ENCODE measurements around the gene MAGEF1.

The MAGEF1 gene

DNA sequence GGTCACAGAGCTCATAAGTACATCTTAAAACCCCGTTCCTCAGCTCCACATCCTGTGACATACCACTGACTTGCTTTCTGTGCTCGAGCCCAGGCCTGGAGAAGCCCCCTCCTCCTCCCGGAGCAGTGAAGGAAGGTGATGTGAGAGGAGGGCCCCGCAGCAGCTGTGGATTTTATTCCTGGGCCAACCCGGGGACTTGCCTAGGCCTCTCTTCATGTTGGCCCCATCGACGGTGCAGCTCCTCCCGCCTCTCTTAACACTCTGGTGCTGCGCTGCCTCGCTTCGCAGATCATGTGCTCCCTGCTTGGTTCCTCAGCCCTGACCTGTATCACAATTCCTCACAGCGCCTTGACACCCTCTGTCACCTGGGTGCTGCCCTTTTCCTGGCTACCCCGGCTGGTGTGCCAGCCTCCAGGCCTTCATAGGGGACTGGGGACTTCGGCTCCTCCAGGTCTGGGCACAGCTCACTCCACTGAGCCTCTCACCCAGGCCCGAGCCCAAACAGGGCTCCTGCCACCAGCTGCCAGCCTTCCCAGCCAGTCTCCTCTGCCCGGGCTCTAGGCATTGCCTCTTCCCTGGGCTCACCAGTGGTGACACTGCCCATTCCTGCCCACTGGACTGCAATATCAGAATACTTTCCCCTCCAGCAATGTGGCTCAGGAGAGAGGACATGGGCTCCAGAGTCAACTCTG is 21.5 kb downstream of the MAGEF1 start:
- DNase-seq (ENCODE audit: low read depth) = no peak

DNA sequence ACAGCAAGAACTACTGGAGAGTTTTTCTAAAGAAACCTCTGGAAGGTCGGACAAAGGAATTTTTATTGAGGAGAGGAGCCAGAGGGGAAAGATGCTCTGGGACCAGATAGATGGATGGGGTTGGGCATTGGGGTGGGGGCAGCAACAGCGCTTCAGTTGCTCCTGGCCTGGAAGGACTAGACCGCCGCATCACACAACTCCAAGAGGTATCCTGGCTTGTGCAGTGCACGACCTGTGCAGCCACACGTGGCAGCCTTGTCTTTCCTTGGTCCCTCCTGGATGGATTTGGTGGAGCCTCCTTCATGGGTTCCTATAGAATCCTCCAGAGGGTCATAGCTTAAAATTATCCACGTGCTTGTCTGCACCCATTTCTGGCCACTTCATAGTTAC is 23.0 kb downstream of the MAGEF1 start:
- no peak for DNase-seq (ENCODE audit: low read depth)

DNA sequence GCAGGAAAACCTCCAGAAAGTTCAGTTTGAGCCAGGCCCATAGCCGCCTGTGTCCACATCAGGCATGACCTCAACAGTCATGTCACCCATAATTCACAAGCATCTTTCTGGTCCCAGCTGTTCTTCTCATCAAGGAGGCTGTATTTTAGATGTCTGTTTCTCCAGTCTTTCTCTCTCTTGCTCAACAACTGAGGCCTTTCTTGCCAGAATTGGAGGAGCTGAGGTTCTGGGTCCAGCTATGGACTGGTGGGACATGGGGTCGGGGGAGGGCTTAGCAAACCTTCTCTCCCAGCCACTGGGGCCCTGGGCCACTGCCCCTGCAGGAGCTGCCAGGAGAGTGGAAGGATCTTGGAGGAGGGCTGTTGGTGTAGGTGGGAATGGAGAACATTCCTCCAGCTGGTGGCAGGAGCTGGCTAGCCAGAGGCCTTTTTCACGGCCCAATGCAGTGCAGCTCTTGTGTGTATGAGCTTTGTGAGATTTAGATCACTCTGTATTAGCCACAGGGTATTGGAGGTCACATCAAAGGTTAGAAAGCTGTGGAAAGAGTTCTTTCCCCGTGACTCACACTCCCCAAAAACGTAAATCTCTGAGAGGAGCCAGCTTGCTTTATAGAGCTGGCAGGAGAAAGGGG is 23.5 kb downstream of the MAGEF1 start:
- DNase-seq (ENCODE audit: low read depth) = peak; percentile 61

DNA sequence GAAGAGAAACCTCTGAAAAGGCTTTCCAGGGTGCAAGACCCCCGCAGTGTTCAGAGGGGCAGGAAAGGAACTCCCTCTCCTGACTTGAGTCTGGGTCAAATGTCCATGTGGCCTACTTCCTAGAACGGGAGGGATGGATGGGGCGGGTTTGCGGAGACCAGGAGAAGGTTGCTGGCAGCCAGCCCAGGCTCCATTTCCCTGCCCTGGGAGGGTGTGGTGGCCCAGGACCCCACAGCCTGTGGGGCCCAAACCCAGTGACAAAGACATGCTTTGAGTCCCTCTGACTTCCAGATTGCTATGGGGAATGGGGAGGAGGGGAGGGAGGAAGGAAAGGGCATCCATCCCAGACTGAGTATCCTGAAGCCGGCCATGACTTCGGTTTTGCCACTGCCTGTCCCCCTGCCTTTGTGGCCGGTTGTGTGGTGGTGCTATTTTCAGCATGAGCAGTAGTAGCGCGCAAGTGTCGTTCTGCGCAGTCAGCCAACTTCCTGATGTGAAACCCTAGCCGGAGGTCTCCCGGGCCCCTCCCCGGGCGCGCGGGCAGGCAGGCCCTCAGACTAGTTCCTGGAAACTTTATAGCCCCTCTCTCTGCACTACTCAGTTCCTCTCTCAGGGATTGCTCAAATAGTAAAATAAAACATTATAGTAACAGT is 24.4 kb downstream of the MAGEF1 start:
- DNase-seq (ENCODE audit: low read depth) = no peak

DNA sequence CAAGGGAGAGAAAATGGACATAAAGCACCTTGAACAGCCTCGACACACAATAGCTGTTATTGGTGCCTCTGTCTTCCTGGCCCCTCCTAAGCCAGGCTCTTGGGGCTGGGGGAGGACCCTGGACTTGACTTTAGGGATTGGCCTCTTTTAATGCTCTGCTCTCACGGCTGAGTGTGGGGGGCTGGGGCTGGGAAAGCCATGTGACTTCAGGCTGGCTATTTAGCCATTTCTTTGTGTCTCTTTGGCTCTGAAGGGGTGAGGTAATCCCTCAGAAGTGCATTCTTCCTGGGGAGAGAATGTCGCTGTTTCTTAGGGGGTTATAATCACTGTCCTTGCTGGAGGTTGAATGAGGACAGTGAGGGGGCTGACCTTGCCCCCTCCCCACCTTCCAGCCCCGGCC is 26.2 kb downstream of the MAGEF1 start:
- DNase-seq (ENCODE audit: low read depth) = no peak

DNA sequence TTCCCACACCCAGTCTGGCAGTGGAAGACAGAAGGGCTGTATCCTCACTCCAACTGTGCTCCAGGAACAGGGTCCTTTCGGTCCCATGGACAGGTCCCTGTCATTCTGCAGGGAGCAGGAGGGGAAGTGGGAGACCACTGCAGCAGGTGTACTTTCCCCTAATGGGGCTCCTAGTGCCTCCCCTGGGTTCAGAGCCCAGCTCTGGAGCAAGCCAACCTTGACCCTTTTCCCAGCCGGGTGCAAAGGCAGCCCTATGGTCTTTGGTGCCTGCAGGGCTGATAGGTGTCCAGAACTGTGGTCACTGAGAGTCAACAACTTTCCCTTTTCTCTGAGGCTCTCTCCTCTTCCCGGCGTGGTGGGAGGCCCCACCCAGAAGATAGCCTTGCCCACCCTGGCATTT is 26.8 kb downstream of the MAGEF1 start:
- no peak for DNase-seq (ENCODE audit: low read depth)

DNA sequence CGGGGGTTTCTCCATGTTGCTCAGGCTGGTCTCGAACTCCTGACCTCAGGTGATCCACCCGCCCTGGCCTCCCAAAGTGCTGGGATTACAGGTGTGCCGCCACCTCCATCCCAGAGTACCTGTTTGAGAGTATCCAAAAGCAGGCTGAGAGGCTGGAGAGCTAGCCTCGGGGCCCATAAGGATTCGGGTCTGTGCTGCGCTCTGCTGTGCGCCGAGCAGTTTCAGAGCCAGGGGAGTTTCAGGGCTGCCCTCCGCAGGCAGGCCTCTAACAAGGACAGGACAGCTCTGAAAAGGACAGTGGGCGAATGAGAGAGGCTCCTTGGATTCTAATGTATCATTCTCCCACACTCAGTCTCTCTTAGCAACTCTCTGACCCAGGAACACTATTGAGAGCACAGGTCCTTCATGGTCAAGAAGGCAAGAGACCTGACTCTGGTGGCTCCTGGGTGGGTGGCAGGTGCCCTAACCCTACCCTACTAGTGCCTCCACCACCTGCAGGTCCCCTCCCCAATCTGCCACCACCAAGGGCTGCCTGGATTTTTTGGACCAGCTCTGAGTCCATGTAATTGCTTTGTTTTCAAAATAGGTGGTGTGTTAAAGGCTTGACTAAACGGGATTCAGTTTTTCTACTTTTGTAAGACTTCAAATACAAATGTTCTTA is 27.8 kb downstream of the MAGEF1 start:
- no peak for DNase-seq (ENCODE audit: low read depth)

DNA sequence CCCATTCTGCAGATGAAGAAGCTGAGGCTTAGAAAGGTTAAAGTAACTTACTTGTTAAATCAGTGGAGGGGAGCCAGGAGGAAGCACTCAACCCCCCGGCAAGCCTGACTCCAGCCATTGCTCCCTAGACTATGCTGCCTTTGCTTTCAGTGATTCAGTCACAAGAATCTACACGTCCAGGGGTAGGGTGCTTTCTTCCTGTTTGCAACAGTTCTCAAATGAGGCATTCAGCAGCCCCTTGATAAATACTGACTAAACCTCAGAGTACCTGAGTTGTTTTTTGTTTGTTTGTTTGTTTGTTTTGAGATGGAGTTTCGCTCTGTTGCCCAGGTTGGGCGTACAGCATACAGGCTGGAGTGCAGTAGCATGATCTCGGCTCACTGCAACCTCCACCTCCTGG is 28.6 kb downstream of the MAGEF1 start:
- DNase-seq (ENCODE audit: low read depth) = no peak

DNA sequence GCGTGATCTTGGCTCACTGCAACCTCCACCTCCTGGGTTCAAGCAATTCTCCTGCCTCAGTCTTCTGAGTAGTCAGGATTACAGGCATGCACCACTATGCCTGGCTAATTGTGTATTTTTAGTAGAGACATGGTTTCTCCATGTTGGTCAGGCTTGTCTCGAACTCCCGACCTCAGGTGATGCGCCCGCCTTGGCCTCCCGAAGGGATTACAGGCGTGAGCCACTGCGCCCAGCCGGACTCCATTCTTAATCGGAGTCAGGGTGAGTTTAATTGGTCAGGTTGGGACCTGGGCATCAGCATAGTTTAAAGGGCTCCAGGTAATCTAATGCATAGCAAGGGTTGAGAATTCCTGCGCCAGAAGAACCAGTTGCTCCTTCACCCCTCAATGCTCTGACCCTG is 29.2 kb downstream of the MAGEF1 start:
- no peak for DNase-seq (ENCODE audit: low read depth)

DNA sequence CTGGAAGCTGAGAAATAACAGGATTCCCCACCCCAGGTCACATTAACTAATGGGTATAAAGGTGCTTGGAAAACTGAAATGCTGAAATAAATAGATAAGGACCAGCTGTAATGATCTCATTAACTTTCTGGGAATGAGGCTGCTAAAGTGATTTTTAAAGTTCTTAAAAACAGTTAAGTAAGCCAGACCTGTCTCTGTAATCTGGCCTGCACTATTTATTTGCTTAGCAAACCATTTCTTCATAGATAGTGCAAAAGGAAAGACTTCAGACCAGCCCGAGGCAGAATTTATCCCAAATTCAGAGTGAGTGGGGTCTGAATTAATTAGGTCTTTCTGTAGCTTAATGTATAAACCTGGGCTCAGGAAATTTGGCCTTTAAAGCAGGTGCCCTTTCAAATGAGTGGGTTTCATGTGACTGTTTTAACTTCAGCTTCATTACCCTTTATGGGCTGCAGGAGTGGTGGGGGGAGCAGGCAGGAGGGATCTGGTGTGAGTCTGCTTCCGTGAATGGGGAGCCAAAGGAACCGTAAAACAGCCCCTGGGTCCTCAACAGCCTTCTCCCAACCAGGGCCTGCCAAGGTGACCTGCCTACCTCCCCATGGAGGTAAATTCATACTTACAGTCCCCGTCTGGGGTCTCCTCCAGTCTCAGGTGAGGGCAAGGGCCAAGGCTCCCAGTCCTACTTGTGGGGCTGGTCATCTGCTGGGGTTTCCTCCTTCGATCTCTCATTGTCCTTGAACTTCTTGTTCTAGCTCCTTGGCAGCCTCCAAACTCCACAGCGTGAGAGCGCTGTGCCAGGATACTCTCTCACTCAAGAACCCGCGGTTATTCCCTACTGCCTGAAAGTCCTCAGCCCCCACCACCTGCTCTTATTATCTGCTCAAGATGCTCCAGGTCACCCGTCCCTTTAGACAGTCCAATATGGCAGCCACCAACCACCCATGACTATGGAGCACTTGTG is 31.2 kb downstream of the MAGEF1 start:
- DNase-seq (ENCODE audit: low read depth) = no peak

DNA sequence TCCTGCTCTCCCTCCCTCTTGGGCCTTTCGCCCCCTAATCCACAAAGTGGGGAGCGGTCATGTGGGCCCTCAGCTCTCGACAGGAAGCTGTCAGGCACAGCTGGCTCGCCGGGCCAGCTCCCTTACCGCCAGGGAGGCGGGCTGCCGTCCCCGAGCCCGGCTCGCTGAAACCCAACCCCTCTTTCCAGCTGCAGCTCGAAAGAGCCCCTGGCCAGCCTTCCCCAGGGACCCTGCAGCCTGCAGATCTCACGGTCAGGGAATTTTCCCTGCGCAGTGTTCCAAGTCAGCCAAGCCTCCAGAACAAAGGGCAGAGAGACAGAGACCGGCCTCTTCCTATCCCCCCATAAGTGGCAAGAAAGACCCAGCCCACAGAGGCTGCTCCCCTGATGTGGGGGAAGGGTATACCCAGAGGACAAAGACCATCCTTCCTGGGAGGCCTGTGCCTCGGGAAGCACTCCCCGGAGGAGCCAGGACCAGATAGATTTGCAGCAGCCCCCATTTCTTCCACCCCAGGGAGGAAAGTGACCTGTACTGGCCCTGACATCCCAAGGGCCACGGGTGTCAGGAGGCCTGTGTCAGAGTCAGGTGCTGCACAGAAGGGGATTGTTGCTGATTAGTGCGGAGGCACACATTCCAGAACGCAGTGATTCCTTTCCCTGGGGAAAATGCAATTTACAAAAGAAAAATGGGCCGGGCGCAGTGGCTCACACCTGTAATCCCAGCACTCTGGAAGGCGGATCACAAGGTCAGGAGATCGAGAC is 32.6 kb downstream of the MAGEF1 start:
- no peak for DNase-seq (ENCODE audit: low read depth)

DNA sequence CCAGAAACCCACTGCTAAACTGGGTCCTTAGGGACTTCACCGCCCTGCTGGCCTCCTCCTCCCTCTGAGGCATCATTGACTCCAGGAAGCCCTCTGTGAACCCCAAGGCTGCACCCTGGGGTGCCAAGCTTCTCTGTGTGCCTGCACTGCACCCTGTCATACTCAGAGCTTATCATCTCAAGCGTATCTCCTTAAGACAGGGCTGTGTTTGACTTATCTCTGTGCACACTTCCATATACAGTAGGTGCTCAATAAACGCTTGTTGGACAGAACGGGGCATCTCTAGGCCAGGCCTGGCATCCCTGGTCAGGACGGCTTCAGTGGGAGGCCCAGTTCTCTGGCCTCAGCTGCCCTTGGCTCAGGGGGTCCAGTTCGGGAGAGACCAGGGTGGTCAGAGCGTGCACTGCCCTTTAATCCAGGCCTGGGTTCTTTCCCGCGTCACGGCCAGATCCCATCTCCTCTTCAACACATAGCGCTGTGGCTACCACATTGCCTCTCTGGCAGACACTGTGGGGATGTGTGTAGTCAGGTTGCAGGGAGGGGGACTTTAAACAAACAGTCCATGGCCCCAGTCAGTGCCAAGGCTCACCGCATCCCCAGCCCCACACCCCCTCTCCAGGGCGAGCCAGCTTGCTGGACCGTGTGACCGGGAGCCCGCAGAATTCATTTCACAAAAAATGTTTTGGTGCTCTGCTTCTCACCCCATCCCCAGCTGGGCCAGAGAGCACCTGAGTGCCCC is 33.4 kb downstream of the MAGEF1 start:
- DNase-seq (ENCODE audit: low read depth) = no peak

DNA sequence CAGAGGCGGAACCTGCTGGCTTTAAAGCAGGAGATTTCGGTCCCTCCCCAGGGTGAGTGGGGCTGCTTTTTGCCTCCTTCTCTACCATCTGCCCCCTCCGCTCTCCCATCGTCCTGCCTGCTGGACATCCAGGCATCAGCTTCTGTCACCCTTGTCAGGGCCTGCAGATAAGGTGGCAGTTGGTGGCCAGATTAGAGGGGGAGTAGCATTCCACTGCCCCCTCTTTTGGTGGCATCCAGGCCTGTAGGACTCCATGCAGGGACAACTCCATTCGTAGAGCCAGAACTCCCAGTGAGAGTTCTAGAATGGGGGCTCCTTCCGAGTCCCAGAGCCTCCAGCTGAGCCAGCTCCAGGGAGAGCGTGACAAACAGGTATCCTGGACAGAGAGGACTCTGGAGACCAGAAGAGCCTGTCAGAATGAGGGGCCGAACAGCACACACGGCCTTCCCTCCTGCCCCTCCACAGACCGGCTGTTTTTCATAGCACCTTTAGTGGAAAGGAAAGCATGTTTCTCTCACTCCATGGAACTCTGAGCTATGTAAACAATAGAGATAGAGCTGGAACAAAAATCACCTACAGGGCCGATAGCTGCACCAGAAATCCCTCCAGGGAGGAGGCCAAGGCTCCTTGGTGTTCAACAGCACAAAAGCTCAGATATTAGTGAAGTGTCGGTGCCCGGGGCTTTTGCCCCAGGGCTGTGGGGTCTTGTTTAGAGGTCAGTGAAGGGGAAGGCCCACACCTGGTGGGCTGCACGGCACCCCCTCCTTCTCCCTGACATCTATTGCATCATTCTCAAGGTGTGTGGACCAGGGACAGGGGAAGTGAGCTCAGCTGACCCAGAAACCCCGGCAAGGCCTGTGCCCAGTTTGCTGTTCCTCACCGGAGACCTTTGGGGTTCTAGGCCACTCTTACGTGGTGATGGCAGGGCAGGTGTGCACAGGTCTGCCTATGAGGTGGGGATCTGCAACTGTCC is 34.2 kb downstream of the MAGEF1 start:
- DNase-seq (ENCODE audit: low read depth) = no peak

DNA sequence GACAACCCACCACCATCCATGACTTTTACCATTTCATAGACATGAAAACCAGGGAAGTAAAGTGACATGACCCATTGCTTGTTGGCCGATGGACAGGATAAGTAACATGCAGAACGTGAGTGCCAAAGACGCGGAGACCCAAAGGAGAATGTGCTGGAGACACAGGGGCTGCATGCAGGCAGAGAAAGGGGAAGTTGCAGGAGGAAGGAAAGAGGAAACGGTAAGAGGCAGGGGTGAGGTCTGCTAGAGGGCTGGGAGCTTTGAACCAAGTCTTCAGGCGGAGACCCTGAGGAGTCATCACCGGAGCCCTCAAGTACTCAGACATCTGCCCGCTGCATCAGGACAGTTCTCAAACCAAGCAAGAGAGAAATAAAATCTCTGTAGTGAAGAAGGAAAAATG is 34.9 kb downstream of the MAGEF1 start:
- DNase-seq (ENCODE audit: low read depth) = no peak

DNA sequence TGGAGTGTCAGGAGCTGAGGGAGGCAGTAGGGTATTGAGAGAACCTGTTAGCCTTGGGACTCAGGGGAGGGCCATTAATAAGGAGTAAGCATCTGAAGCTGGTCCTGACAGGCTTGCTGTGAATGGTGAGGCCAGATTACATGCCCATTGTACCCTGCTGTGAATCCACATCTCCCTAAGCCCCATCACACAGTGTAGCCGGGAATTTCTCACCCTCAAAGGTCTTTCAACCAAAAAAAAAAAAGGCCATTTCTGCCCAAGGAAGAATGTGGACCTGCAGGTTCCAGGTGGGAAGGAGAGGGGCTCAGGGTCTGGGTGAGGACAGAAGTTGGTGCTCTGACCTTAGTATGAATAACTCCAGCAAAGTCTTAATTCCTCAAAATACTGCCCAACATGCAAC is 37.2 kb downstream of the MAGEF1 start:
- no peak for DNase-seq (ENCODE audit: low read depth)

DNA sequence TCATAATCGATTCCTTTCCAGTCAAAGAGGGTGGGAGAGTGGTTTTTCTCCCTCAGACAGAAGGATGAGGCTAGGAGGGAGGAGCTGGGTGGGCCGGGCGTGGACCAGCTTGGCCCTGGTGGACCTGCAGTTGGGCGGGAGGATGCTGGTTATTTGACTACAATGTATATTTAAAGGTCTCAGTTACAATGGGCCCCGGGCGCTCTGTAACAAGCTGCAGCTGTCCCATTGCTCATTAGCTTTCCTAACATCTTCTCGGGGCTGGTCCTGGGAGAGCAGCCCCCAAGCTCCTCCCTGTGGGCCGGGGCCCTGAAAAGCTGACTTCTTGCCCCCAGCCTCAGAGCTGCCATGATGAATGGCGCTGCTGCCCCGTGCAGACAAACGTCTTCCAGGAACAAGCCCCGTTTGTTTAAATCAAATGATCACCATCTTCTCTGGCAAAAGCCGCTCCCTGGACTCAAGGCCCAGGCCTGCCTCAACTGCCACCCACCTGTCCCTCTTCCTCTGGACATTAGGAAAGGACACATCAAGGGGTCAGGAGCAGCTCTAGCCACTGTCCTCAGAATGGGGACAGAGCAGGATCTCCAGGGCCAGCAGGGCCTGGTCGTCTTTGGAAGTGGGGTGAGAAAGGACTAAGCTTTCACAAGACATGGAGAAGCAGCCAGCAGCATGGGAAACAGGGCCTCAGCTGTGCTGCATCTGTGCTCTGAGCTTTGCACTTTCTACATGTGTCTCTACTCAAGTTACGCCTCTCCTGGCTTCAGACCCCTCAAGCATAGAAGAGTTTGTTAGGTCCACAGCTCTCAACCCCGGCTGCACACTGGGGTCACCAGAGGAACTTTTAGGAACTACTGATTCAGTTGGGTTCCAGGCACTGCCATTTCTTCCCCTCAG is 38.6 kb downstream of the MAGEF1 start:
- DNase-seq (ENCODE audit: low read depth) = no peak

DNA sequence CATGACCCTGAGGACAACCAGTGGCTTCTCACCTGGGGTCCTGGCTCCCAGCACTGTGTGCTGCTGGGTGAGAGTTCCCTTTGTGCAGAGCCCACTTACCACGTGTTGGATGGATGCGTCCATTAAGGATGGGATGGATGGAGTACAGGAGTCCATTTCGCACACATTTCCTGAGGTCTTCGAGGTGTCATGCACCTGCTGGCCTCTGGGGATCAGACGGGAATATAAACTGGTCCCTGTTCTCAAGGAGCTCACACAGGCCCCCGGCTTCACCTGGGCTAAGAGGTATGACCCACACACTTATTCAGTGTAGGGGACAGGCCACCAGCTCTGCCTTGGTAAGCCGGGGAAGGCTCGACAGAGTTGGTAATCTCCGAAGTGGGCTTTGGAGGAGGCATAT is 39.5 kb downstream of the MAGEF1 start:
- no peak for DNase-seq (ENCODE audit: low read depth)

DNA sequence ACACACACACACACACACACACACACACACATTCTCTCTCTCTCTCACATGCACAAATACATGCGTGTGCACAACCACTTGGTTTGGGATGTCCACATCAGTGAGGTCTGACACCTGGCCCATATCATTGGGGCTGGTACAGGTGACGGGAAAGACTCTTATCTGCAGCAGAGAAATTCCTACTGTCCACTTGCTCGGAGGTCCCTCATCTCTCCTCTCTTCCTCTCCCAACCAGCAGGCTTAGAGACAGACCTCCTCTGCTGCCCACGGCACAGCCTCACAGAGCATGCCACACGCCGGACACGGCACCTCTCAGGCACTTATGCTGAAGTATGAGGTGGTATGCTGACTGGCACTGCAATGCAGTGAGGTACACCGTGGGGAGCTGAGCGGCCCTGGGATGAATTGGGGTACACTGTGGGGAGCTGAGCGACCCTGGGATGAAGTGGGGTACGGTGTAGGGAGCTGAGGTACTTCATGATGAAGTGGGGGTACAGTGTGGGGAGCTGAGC is 41.7 kb downstream of the MAGEF1 start:
- no peak for DNase-seq (ENCODE audit: low read depth)

All from stromal cell of bone marrow (primary cell).